G401 (cell line): Measurements from ENCODE around the gene TBC1D30. TPM values are rescaled to one million over a fixed set of nuclear protein-coding genes. Genes with fewer than 3 reads are reported as not detected.

Experiments
- DNase-seq: peaks from one replicate; pipeline ENCODE4 v3.0.0-alpha.2; 2015; ENCODE audit warnings: low spot score
- in situ Hi-C: cut with HindIII; loops from 2 replicates; pipeline ENCODE4 v1.10.0; 2016; ENCODE audit warnings: low sequenced_read_pairs, mixed read lengths
- total RNA-seq: library from RNA; depleted of rRNA; stranded (reverse); fragments of >200 nt; shearing (Covaris generic); gene quantifications from 2 replicates; pipeline ENCODE4 v1.2.3, GENCODE V29; 2014

Gene TBC1D30
- total RNA-seq, 1 experiment from 2014 or later = 16.0 TPM

DNA sequence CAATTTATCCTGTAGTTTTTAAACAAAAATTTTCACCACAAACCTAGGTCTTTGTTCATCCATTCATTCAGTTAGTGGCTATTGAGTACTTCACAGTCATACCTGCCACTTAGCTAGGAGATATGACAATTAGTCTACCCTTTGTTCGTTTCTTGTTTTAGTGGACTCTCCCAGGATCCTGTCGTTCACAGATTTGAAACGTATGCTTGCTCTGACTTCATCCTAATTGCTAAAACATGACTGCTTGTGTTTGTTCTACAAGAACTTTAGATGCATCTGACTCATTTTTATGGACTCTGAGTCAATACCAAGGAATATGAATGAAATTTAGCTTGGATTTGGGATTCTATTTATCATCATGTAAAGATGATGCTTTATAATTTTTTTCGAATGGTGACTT is 69.5 kb downstream of the TBC1D30 start:
- no peak for DNase-seq
- in situ Hi-C loops = loop anchor here (10.0 kb wide), 1 partner anchor 231 kb away; the partner anchor contains the start of gene WIF1

DNA sequence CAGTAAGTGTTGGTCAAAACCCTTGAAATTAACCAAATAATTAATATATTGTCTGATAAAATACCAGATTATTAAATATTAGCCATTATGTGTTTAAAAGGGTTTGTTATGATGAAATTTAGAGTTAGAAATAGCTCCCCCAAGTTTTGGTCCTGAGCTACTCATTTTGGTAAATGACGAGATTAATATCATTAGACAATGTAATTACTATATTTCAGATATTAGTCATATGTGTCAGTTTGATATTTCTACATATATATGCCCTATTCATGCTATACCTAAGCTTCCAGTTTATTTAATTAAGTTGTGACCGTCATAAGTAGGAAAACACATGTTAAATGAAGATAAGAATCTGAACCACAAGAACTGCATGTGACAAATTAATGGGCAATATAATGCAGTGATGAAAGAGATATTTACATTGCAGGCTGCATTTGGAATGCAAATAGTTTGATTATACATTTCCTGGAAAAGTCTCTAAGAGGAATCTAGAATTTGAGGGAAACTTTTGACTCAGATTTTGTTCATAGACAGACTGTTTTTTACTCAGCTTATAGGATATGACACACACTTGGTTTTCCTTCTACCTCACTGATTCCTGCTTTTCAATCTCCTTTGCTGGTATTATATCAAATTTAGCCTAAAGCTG is 70.5 kb downstream of the TBC1D30 start:
- in situ Hi-C loops = loop anchor here (10.0 kb wide), 1 partner anchor 230 kb away; the partner anchor contains the start of gene WIF1

DNA sequence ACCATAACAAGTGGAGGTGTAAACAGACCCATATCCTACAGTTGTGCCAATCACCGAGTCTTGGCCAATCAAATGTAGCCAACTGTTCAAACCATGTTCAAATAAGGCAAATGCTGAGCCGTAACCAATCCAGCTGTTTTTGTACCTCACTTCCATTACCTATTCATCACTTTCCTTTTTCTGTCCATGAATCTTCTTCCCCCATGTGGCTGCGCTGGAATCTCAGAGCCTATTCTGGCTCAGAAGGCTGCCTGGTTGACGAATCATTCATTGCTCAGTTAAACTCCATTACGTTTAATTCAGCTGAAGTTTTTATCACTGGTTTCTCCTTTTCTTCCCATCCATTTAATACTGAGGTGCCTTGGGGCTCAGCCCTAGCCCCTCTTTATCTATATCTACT is 71.1 kb downstream of the TBC1D30 start:
- no peak for DNase-seq
- in situ Hi-C loops = loop anchor here (10.0 kb wide), 1 partner anchor 229 kb away; the partner anchor contains the start of gene WIF1

More for the DNA sequence above, 70.5 kb downstream of the TBC1D30 start:
- DNase-seq = no peak

DNA sequence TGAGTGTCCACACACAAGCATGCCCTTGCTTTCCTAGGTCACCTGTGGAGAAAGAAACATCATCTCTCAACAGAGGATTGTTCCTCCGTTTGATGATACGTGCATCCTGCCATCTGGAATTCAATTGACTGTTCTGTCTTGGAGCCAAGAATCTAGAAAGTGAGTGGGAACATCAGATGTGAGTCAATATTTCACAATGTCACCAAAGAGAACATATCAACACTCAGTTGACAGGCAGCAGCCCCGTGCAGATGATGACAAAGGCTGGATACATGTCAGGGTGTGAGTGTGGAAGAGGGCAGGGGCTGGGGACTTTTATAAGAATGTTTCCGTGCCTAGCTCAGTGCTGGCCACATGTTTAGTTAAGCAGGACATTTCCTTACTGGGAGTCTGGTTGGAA is 76.1 kb downstream of the TBC1D30 start:
- no peak for DNase-seq
- in situ Hi-C loops = no loop called here

DNA sequence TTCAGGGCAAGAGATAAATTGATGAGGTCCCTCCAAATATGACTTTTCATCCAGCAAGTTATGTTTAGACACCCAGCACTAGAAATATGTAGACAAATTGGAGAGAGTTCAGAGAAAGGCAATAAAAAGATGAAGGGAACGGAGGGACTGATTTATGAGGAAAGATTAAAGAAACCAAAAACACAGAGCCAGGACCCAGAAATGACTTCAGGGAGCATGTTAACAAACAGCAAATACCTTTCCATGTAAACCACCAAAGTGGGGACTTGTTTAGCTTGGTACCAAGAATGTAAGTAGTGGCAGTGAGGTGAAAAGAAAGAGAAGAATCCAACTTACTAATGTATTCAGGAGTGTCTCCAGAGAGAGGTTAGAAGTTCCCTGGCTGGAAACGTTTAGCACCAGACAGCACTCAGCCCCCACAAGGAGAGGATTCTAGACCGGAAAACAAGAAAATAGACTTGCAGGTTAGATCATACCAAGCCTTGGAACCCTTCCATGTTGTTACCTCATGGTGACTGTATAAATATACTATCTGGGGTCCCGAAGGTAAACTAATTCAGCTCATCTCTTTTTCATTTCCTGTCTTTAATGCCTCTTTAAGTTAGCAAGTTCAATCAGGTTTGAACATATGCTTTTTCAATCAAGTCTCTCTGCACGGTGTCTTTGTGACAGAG is 79.2 kb downstream of the TBC1D30 start:
- in situ Hi-C loops = no loop called here
- DNase-seq = no peak

DNA sequence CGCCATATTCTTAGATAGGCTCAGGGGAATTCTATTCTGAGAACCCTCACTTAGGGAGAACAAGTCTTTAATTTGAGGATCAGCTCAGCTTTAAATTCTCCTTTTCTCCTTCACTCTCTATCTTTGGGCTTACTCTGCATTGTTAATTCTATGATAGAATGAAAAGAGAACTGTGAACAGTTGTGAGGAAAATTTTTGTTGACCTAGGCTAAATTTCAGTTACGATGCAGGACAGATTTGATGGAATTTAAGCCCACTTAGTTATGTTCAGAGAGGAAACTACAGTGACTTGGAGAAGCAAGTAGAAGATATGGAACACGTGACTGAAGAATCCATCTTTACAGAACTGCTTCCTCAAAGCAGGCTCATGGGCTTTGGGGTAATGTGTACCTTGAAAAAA is 82.7 kb downstream of the TBC1D30 start:
- in situ Hi-C loops = no loop called here
- no peak for DNase-seq

DNA sequence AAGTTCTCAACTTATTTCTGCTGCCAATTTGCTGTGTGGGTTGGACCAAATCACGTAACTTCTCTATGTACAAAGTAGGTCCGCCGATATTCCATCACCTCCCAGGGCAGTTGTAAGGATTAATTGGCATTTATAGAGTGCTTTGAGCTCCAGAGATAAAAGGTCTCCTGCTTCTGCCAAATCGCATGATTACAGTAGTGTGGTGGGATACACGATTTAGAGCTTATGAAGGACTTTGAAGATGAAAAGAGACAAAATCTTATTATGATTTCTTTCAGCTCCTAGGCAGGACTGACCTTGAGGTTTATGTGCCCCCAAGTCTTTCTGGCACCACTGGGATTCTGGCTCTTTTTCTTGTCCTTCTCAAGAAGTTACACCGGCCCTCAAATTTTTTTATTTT is 84.7 kb downstream of the TBC1D30 start:
- no peak for DNase-seq
- in situ Hi-C loops = no loop called here

DNA sequence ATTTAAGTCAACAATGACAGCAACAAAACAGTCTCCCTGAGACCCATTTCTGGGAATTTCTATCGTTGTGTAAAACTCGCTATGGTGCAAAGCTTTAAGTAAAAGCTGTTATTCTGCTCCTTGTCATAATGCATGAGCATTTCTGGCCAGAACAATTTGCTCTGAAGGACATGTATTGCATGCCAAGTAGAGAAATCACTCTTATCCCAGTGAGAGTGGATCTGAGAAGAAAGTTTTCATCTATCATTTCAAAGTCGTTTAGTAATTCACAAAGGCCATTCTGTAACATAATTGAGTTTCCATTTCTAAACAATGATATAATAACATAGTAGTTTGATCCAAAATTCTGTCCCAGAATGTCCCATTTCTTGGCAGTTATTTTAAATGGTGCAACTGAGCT is 86.6 kb downstream of the TBC1D30 start:
- in situ Hi-C loops = no loop called here
- DNase-seq = no peak

DNA sequence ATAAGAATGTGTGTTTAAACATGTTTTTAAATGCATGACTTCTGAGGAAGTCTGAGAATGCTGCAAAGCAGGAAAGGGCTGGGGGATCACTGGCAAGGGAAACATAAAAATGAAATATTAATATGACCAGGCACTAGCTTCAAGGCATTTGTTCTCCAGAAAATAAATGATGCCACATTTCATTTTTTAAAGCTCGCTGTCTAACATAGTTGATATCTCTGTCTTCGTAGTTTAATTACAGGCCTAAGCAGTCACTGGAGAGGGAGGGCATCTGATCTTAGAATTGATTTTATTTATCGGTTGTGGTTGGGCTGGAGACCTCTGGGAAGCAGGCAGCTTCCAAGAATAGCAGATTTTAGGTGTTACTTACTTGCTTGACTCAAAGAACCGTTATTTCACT is 87.5 kb downstream of the TBC1D30 start:
- in situ Hi-C loops = no loop called here

DNA sequence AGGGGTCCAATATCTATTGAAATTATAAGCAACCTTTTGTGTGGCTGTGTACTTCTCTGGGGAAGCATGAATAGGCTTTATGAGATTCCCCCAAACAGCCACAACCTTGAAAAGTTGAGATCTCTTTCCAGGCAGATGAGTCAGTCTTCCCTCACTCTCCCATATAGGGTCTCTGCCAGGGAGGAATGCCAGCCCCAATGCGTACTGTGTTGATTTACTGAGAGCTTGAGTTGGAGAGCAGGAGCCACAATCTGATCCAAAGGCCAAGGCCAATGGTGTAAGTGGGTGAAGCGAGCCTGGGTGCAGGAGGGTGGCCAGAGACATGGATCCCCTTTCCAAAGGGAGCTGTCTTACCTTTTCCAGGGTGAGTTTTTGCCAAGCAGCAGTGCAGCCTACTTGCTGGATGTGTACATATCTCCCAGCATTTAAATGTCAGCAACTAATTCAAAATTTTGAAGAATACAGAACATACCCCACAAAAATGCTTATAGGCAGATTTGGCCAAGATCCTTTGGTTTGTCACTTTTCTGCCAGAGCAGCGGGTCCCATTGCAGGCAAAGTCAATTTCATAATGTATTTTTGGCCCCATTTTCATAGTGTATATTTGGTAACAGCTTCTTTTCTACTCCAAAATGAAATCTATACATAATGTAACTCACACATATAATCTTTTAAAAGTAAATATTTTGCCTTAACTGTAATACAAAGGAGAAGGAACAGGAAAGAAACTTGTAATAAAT is 88.2 kb downstream of the TBC1D30 start:
- DNase-seq = no peak
- in situ Hi-C loops = no loop called here

More for the DNA sequence above, 87.5 kb downstream of the TBC1D30 start:
- no peak for DNase-seq

DNA sequence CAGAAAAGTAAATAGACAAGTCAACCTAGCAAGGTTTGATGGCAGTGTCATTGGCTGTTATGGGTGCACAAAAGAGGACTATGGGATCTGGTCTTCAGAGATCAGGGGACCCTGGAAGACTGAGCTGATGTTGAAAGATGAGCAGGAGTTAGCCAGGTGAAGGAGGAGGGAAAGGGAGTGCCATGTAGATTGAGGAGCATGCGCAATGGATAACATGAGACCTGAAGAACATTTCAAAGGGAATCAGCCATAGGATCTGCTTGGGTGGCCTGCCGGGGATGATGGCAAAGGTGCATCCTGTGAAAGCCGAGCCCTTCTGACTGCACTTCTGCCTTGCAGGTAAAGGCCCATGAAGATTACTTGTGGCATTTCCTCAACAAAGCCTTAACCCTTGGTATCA is 90.8 kb downstream of the TBC1D30 start:
- DNase-seq = no peak
- in situ Hi-C loops = no loop called here

DNA sequence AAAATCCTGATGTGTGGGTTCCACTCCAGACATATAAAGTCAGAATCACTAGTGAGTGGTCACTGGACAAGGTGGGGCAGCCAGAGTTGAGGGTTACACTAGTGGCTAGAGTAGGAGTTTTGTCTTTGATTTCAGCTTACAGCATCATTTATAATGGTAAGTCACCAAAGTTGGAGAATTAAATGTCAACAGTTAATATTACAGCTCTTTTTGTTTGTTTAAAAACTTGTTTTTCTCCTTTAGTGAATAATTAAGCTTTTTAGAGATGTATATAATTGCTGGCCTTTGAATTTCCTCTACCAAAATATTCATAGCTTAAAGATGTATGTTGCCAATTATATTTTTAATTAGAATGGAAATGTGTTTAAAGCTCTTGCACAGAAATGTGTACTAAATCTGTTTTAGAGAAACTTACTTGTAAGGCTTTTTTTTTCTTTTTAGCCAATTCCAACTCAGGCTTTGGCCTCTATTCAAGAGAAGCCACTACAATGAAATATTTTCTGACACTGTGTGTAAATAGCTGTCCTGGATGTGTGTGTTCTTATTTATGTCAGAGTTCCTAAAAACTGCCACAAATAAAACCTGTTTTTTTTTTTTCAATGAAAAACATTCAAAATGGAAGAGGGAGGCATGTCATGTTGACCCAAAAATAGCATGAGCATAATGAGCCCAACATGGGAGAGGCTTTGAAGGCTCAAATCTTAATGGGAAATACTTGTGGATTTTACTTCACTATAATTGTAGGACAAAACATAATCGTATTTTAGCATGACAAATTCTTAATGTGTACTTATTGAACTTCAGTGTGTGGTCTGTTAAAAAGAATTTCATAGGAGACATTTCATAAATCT is 92.2 kb downstream of the TBC1D30 start:
- in situ Hi-C loops = no loop called here
- no peak for DNase-seq

DNA sequence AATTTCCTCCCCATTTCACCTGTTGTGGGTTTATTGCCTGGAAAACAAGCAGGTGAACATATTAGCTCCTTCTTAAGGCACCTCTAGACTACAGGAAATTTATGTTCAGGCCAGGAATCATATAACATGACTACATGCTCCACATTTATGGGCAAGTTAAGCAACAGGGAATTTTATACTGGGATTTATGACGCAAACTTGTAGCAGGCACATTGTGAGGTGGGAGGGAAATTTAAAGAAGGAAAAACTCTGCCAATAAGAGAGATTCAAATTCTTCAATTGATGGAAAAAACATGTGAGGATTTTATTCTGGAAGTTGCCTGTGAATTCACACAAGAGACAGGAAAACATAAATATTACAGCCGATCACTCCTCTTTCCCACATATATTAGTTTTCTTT is 93.9 kb downstream of the TBC1D30 start:
- in situ Hi-C loops = no loop called here

DNA sequence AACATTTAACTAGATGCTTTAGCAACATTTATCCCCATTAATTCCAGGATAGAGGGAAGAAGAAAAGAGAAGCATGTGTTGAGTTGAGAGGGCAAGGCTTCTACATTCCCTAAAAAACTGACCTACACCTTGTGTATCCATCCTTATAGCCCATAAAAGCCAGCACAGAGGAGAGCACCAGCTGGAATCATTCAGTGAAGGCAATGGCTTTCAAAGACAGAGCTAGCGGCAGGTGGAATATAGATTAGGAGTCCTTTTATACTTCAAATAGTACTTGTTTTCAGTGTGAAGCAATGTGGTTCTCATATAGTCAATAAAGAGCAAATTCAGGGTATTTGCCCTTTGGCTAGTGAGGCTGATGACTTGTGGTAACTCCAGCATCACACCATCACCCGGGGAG is 94.4 kb downstream of the TBC1D30 start:
- DNase-seq = no peak
- in situ Hi-C loops = no loop called here

More for the DNA sequence above, 93.9 kb downstream of the TBC1D30 start:
- DNase-seq = no peak

DNA sequence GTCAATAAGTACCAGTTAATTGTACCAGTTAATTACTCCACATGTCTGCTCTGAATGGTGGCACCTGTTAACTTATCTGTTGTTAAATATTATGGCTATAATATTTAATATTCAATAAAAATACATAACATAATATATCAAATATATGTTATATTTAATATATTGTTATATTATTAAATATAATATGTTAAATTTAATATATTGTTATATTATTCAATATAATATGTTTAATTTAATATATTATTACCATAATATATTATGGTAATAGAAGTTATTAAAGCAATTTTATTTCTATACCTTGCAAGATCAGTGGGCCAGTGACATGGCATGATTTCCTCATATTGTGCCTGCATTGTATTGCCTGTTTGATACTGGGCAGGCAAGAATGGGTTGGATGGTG is 98.4 kb downstream of the TBC1D30 start:
- in situ Hi-C loops = no loop called here
- DNase-seq = no peak

DNA sequence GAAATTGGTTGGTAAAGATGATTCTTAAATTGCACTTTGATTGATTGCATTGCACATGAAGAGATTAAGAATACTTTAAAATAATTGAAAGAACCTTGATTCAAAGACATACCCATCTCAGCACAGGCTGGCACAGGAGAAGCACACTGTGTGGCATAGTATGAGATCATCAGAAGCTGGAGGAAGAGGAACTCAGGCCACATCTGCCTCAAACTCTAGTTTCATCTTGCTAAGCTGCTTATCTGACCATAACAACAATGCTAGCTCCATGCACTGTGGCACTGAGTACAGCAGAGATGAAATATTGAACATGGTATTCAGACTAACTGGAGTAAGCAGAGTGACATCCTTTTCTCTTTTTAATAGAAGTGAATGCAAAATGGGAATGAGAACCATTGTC is 99.1 kb downstream of the TBC1D30 start:
- DNase-seq = no peak
- in situ Hi-C loops = no loop called here
